WTC11 (cell line): ENCODE results near the gene PCED1A.

ENCODE experiments used
- CREB1 ChIP-seq: sonication (generic); formaldehyde crosslinking; IDR thresholded peaks from 2 replicates; pipeline ENCODE4 v1.8.0; 2023; ENCODE audit warnings: mild to moderate bottlenecking, missing genetic modification reagents
- JAZF1 ChIP-seq: fragments of 250-450 bp; sonication (Bioruptor Pico); IDR thresholded peaks from 2 replicates; pipeline ENCODE4 v1.9.0; 2021; ENCODE audit warnings: moderate library complexity, mild to moderate bottlenecking, inconsistent platforms
- KAT7 ChIP-seq: sonication (generic); formaldehyde crosslinking; IDR thresholded peaks from 2 replicates; pipeline ENCODE4 v1.8.1; 2023; ENCODE audit warnings: missing genetic modification reagents, mild to moderate bottlenecking, borderline replicate concordance
- TEAD4 ChIP-seq: sonication (generic); formaldehyde crosslinking; IDR thresholded peaks from 2 replicates; pipeline ENCODE4 v1.8.0; 2022; ENCODE audit warnings: mild to moderate bottlenecking, missing genetic modification reagents
- ZNF396 ChIP-seq: fragments of 250-450 bp; sonication (Bioruptor Pico); IDR thresholded peaks from 2 replicates; pipeline ENCODE4 v1.8.0; 2021; ENCODE audit warnings: mild to moderate bottlenecking, moderate library complexity, borderline replicate concordance
- TF ChIP-seq, protein P1 (sequence below): fragments of 200-600 bp; IDR thresholded peaks from 2 replicates; pipeline ENCODE4 v1.8.0; 2022; ENCODE audit warnings: antibody characterized with exemption
- TF ChIP-seq, protein P2 (sequence below): sonication (generic); formaldehyde crosslinking; IDR thresholded peaks from 2 replicates; pipeline ENCODE4 v1.8.1; 2023; ENCODE audit warnings: mild to moderate bottlenecking, missing genetic modification reagents, borderline replicate concordance
- TF ChIP-seq, protein P3 (sequence below): sonication (generic); formaldehyde crosslinking; IDR thresholded peaks from 2 replicates; pipeline ENCODE4 v1.8.1; 2022; ENCODE audit warnings: mild to moderate bottlenecking, moderate library complexity, missing genetic modification reagents

DNA sequence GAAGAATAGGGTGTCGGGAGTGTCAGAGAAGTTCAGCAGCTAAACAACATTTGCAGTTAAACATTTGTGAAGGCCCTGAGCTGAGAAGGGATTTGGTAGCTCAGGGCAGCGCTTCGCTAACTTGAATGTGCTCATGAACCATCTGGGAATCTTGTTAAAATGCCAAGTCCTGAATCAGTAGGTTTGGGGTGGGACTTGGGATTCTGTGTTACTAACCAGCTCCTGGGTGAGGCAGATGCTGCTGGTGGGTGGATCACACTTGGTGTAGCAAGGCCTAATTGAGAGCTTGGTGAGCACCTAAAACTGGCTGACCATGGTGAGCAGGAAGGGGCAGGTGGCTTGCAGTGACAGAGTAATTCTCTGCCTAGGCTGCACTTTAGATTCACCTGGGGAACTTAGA, 38.7 kb upstream of the PCED1A start:
- TF ChIP-seq, protein P1, sequence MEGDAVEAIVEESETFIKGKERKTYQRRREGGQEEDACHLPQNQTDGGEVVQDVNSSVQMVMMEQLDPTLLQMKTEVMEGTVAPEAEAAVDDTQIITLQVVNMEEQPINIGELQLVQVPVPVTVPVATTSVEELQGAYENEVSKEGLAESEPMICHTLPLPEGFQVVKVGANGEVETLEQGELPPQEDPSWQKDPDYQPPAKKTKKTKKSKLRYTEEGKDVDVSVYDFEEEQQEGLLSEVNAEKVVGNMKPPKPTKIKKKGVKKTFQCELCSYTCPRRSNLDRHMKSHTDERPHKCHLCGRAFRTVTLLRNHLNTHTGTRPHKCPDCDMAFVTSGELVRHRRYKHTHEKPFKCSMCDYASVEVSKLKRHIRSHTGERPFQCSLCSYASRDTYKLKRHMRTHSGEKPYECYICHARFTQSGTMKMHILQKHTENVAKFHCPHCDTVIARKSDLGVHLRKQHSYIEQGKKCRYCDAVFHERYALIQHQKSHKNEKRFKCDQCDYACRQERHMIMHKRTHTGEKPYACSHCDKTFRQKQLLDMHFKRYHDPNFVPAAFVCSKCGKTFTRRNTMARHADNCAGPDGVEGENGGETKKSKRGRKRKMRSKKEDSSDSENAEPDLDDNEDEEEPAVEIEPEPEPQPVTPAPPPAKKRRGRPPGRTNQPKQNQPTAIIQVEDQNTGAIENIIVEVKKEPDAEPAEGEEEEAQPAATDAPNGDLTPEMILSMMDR, result no peak
- TF ChIP-seq, protein P2, sequence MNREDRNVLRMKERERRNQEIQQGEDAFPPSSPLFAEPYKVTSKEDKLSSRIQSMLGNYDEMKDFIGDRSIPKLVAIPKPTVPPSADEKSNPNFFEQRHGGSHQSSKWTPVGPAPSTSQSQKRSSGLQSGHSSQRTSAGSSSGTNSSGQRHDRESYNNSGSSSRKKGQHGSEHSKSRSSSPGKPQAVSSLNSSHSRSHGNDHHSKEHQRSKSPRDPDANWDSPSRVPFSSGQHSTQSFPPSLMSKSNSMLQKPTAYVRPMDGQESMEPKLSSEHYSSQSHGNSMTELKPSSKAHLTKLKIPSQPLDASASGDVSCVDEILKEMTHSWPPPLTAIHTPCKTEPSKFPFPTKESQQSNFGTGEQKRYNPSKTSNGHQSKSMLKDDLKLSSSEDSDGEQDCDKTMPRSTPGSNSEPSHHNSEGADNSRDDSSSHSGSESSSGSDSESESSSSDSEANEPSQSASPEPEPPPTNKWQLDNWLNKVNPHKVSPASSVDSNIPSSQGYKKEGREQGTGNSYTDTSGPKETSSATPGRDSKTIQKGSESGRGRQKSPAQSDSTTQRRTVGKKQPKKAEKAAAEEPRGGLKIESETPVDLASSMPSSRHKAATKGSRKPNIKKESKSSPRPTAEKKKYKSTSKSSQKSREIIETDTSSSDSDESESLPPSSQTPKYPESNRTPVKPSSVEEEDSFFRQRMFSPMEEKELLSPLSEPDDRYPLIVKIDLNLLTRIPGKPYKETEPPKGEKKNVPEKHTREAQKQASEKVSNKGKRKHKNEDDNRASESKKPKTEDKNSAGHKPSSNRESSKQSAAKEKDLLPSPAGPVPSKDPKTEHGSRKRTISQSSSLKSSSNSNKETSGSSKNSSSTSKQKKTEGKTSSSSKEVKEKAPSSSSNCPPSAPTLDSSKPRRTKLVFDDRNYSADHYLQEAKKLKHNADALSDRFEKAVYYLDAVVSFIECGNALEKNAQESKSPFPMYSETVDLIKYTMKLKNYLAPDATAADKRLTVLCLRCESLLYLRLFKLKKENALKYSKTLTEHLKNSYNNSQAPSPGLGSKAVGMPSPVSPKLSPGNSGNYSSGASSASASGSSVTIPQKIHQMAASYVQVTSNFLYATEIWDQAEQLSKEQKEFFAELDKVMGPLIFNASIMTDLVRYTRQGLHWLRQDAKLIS (CRISPR knock-in tag), result no peak
- TF ChIP-seq TEAD4 (CRISPR knock-in tag) (no peak), JAZF1 (CRISPR knock-in tag) (no peak), ZNF396 (no peak), CREB1 (CRISPR knock-in tag) (no peak), KAT7 (CRISPR knock-in tag) (no peak)
- TF ChIP-seq, protein P3, sequence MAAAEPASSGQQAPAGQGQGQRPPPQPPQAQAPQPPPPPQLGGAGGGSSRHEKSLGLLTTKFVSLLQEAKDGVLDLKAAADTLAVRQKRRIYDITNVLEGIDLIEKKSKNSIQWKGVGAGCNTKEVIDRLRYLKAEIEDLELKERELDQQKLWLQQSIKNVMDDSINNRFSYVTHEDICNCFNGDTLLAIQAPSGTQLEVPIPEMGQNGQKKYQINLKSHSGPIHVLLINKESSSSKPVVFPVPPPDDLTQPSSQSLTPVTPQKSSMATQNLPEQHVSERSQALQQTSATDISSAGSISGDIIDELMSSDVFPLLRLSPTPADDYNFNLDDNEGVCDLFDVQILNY (CRISPR knock-in tag), result no peak
